Testis (tissue), 2 donors: ENCODE results near the gene ADAMTSL1.

Experiments used
- CTCF ChIP-seq, 3 experiments: fragments of 450-650 bp in 2 of 3; fragments of 200-600 bp in 1 of 3; sonication (generic) in 1 of 3; IDR thresholded peaks; one replicate each; pipeline ENCODE4 v1.5.1; 2016 to 2019; ENCODE audit warnings: antibody characterized with exemption in 3 of 3, mild to moderate bottlenecking in 2 of 3, moderate library complexity in 1 of 3
- POLR2A ChIP-seq: fragments of 450-650 bp; IDR thresholded peaks from one replicate; pipeline ENCODE4 v1.6.1; 2017; ENCODE audit warnings: antibody characterized with exemption, mild to moderate bottlenecking, moderate library complexity

- no peak for TF ChIP-seq CTCF (IDR thresholded peaks at IDR 0.05)
- TF ChIP-seq POLR2A: no peak
Measured at GRCh38 chr9:18706648-18707047, 232.7 kb downstream of the ADAMTSL1 start.
